HEK293 (cell line): Measurements from ENCODE around the gene SFN.

Source experiments
- ATF2 ChIP-seq: fragments of 450-650 bp; formaldehyde crosslinking; IDR thresholded peaks from 2 replicates; pipeline ENCODE4 v1.5.1; 2016; ENCODE audit warnings: missing biosample characterization, missing genetic modification characterization, low read depth
- CTCF ChIP-seq: fragments of 450-650 bp; formaldehyde crosslinking; IDR thresholded peaks from 2 replicates; pipeline ENCODE4 v1.5.1; 2016; ENCODE audit warnings: missing biosample characterization, missing genetic modification characterization
- TCF7L2 ChIP-seq: IDR thresholded peaks from 2 replicates; pipeline ENCODE4 v1.6.1; 2011; ENCODE audit warnings: low read depth, mild to moderate bottlenecking, inconsistent platforms, low read length, moderate library complexity, borderline replicate concordance
- YY1 ChIP-seq: fragments of 450-650 bp; formaldehyde crosslinking; IDR thresholded peaks from 2 replicates; pipeline ENCODE4 v1.5.1; 2018; ENCODE audit warnings: missing biosample characterization, missing genetic modification characterization
- ZNF280C ChIP-seq: fragments of 450-650 bp; formaldehyde crosslinking; IDR thresholded peaks from 2 replicates; pipeline ENCODE4 v1.5.1; 2016; ENCODE audit warnings: missing biosample characterization, missing genetic modification characterization
- TF ChIP-seq, protein P1 (sequence below): fragments of 450-650 bp; IDR thresholded peaks from 2 replicates; pipeline ENCODE4 v1.5.1; 2018; ENCODE audit warnings: missing biosample characterization, missing genetic modification characterization

GRCh38 chr1:26820784-26821269 lies 42.1 kb upstream of the SFN start:
- TF ChIP-seq CTCF (tag by site-specific recombination) (no peak), TCF7L2 (no peak), ATF2 (no peak), YY1 (tag by site-specific recombination) (no peak), ZNF280C (no peak)
- TF ChIP-seq, protein P1, sequence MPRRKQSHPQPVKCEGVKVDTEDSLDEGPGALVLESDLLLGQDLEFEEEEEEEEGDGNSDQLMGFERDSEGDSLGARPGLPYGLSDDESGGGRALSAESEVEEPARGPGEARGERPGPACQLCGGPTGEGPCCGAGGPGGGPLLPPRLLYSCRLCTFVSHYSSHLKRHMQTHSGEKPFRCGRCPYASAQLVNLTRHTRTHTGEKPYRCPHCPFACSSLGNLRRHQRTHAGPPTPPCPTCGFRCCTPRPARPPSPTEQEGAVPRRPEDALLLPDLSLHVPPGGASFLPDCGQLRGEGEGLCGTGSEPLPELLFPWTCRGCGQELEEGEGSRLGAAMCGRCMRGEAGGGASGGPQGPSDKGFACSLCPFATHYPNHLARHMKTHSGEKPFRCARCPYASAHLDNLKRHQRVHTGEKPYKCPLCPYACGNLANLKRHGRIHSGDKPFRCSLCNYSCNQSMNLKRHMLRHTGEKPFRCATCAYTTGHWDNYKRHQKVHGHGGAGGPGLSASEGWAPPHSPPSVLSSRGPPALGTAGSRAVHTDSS (tag by site-specific recombination), result no peak
